LNCAP (cell line): ENCODE data around the gene HEATR5A.

Experiments used
- CTCF ChIP-seq: fragments of 450-650 bp; IDR thresholded peaks from 2 replicates; pipeline ENCODE4 v1.5.1; 2017; ENCODE audit warnings: mild to moderate bottlenecking

Gene HEATR5A

DNA sequence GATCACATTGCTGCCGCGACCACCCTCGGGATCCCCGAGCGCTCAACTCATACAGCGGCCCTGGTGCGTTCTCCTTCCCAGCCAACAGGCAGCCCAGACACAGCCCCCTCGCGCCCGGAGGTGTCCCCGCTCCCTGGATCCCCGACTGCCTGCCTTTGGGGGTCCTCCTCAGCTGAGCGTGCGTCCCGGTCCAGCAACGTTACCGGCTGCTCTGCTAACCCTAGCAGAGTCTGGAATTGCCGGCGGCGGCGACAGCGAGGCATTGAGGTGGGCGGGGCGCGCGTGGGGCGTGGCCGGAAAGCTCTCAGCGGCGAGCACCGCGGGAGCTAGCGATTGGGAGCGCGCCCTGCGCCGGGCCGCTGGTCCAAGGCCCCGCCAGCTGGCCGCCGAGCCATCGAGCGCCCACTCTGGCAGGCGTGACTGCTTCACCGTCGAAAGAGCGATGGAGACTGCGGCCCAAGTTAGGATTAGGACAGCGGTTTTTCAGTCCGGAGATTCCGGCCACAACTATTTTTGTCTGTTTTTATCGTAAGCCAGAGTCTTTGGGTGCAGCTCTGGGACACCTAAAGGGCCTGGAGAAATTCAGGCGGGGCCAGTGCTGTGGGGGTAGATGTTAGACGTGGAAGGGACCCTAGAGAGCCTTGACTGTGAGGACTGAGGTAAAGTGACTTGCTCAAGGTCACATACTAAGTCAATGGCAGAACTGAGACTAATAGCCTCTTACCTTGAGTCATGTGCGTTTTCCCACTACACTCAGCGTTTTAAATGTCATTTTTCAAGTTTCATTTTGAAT lies at the start of gene HEATR5A:
Gene HEATR5A, minus strand, starts transcription at position 232 of the 793 bp plus-strand sequence. CDS start 17,575 bp downstream, outside the sequence.
- no peak; the same call in 1 of the 2 replicates for TF ChIP-seq CTCF

GRCh38 chr14:31466554-31466953 lies 46.2 kb upstream of the HEATR5A start:
- TF ChIP-seq CTCF: no peak

GRCh38 chr14:31465111-31465510 lies 44.8 kb upstream of the HEATR5A start:
- no peak for TF ChIP-seq CTCF

GRCh38 chr14:31461545-31461944 lies 41.2 kb upstream of the HEATR5A start:
- TF ChIP-seq CTCF: no peak

GRCh38 chr14:31457665-31458659 lies 37.6 kb upstream of the HEATR5A start:
- TF ChIP-seq CTCF: no peak

DNA sequence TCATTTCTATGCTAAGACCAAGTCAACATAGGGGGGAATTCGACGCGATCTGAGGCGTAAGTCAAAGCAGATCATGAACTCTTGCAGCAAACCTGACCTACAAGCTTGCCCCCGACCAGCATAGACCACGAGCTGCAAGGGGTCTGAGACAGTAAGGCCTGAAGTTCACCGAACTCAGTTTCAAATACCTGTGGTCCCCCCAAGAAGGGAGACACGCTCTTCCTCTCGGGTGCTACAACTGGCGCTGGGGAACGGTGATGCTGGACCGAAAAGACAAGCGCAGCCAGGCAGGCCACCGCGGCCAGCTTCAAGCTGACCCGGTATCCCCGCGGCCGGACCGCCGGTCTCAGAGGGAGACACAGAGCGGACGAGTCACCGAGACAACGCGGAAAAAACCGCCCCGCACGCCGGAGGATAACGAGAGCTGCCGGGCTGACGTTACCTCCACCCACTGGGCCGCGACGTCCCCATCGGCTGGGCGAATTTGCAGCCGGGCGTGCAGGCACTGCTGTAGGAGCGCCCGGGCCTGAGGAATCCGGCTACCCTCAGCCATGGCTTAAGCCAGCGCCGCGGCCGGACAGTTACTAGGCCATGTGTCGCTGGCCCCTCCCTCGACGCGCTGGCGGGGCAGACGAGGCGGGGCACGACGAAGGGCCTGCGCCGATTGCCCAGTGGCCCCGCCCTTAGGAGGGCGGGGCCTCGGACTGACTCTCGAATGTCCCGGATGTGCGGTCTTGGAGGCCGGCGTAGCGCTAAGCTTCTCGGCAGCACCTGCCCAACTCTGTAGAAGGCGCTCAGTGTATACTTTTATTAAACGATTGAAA lies 36.7 kb upstream of the HEATR5A start, which contains the start of gene DTD2:
Gene DTD2, minus strand, starts transcription at position 666 of the 824 bp plus-strand sequence. Its CDS starts 113 bp downstream, at position 553.
- TF ChIP-seq CTCF: peak; percentile 20; the same call in 1 of the 2 replicates
